Measurements from ENCODE around the gene ZNF185. TPM values are rescaled to one million over a fixed set of nuclear protein-coding genes. Genes with fewer than 3 reads are reported as not detected.
A peak's percentile ranks its signal among the peaks of the same experiment; 100 is the strongest.

The ZNF185 gene
- total RNA-seq, 1 experiment from 2014 or later, result 5.9 TPM

DNA sequence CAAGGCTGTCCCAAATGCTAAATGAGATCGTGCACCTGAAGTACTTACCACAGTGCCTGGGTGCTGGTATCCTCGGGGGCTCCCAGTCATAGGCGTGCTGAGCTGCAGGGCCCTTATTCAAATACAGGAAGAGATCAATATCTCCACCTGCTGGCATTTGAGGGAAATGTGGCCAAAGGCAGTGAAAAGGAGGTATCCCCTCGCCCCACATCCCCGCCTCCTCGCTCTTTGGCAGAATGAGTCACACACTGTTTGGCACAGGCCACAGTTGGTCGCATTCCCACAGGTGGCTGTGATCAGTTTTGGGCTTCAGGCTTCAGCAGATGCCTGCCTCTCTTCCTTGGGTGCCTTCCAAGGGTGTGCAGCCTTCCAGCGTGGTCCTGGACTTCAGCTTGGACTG, 28.4 kb downstream of the ZNF185 start:
- BruUV-seq (replicated peaks), result no TSS peak
- Mint-ChIP-seq H3K27me3 (ENCODE audit: insufficient read depth, unreplicated experiment) (peaks cover 3% of the 10 kb centered on the region), H3K4me3 (ENCODE audit: unreplicated experiment) (no peak overlapping the region)

DNA sequence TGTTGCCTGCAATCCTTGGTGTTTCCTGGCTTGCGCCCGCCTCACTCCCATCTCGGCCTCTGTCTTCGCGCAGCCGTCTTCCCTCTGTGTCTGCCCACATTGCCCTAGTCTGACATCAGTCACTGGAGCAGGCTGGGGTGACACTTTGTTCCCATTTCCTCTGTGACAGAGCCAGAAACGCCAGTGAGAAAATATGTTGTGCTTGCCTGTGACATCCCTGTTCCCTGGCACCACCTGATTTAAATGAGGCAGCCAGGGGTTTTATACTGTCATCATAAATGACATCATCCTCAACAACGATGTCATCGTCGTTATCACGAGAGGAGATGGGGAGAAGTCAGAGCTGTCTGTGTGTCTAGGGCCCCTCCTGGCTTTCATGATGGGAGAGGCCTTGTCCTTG, 29.1 kb downstream of the ZNF185 start:
- CTCF ChIA-PET, result interaction anchor here (1.0 kb wide), 1 partner anchor 25 kb away, joined by 7 read pairs; no protein-coding TSS in a partner anchor
- peaks cover 3% of the 10 kb centered on the region for H3K27me3 Mint-ChIP-seq (ENCODE audit: insufficient read depth, unreplicated experiment)
- no peak overlapping the region for H3K4me3 ChIP-seq (ENCODE audit: low read depth, low read length)

More for the DNA sequence above, 28.4 kb downstream of the ZNF185 start:
- no peaks in the 10 kb centered on the region for H3K9me3 ChIP-seq
- H3K27me3 ChIP-seq (replicated peaks; ENCODE audit: control insufficient read depth, insufficient read depth, low read length), result no peaks in the 10 kb centered on the region
- intact Hi-C loops (cut with micrococcal nuclease; ENCODE audit: unreplicated experiment), result loop anchor here (1.0 to 5.0 kb wide), 2 partner anchors 22 to 94 kb away; partner anchors contain the start of genes CETN2 and NSDHL
- H3K27ac Mint-ChIP-seq (ENCODE audit: unreplicated experiment), result no peak overlapping the region
- no peaks in the 10 kb centered on the region for H3K4me1 ChIP-seq
- H3K9me3 Mint-ChIP-seq (ENCODE audit: unreplicated experiment), result no peaks in the 10 kb centered on the region
- H3K36me3 ChIP-seq (ENCODE audit: control insufficient read depth, insufficient read depth, low read length), result no peaks in the 10 kb centered on the region
- H3K4me3 ChIP-seq (ENCODE audit: low read depth, low read length), result no peak overlapping the region
- ChIA-PET POLR2A (no interaction called here), CTCF (interaction anchor here (0.6 to 1.0 kb wide), 2 partner anchors 20 to 25 kb away, joined by 3 to 7 read pairs; no protein-coding TSS in a partner anchor)
- peak; percentile 53 to 59 for DNase-seq
- H3K36me3 Mint-ChIP-seq (ENCODE audit: insufficient read depth, unreplicated experiment), result no peaks in the 10 kb centered on the region
- H3K4me1 Mint-ChIP-seq (ENCODE audit: low read depth, unreplicated experiment), result no peaks in the 10 kb centered on the region
- TF ChIP-seq, protein P1, sequence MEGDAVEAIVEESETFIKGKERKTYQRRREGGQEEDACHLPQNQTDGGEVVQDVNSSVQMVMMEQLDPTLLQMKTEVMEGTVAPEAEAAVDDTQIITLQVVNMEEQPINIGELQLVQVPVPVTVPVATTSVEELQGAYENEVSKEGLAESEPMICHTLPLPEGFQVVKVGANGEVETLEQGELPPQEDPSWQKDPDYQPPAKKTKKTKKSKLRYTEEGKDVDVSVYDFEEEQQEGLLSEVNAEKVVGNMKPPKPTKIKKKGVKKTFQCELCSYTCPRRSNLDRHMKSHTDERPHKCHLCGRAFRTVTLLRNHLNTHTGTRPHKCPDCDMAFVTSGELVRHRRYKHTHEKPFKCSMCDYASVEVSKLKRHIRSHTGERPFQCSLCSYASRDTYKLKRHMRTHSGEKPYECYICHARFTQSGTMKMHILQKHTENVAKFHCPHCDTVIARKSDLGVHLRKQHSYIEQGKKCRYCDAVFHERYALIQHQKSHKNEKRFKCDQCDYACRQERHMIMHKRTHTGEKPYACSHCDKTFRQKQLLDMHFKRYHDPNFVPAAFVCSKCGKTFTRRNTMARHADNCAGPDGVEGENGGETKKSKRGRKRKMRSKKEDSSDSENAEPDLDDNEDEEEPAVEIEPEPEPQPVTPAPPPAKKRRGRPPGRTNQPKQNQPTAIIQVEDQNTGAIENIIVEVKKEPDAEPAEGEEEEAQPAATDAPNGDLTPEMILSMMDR (IDR thresholded peaks at IDR 0.05; ENCODE audit: insufficient read depth in 1 of 2, low read depth in 1 of 2, low read length in 1 of 2, severe bottlenecking in 1 of 2, unreplicated experiment in 1 of 2), result peak; percentile 36 to 41

DNA sequence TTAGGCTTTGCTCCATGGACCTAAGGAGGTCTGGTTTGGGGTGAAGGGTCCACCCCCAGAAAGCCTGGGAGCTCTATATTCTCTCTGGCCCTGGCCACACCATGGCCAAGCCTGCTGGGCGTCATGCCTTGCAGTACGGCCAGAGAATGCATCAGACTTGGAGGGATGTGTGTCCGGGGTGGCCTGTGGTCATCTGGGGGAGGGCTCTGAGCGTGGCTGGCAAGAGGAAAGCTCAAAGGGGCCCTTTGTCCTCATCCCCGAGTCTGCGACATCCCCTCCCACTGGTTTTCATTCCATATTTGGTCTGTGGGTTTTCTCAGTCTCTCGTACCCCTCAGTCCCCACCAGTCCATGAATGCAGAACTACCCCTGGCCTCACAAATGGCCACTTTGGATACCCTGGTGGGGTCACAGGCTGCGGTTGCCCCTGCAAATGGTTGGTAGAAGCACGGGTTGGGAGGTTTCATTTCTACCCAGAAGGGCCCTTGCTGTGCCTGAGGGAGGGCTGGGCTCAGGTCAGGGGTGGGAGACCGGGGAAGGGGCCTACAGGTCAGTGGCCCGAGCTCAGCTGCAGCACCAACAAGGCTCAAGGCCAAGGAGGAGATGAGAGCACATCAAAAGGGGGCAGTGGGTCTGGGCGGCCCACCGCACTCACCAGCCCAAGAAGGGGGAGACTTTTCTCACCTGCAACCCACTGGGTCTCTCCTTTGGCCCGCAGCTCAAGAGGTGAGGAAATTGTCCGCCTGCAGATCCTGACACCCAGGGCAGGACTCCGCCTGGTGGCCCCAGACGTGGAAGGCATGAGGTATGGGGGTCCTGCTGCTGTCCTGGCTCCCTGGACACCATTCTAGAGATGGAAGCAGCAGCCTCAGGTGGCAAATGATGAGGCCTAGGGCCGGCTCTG, 30.2 kb downstream of the ZNF185 start:
- H3K27me3 Mint-ChIP-seq (ENCODE audit: insufficient read depth, unreplicated experiment), result peaks cover 3% of the 10 kb centered on the region
- DNase-seq, result no peak
- no peak overlapping the region for H3K4me3 ChIP-seq (ENCODE audit: low read depth, low read length)
- intact Hi-C loops (cut with micrococcal nuclease; ENCODE audit: unreplicated experiment), result loop anchor here (5.0 kb wide), 1 partner anchor 96 kb away; the partner anchor contains the start of genes CETN2 and NSDHL
- no peaks in the 10 kb centered on the region for H3K4me1 ChIP-seq
- H3K4me1 Mint-ChIP-seq (ENCODE audit: low read depth, unreplicated experiment), result no peaks in the 10 kb centered on the region
- H3K4me3 Mint-ChIP-seq (ENCODE audit: unreplicated experiment), result no peak overlapping the region
- no peak overlapping the region for H3K27ac Mint-ChIP-seq (ENCODE audit: unreplicated experiment)
- no peaks in the 10 kb centered on the region for H3K9me3 ChIP-seq
- no peaks in the 10 kb centered on the region for H3K27me3 ChIP-seq (replicated peaks; ENCODE audit: control insufficient read depth, insufficient read depth, low read length)
- H3K36me3 Mint-ChIP-seq (ENCODE audit: insufficient read depth, unreplicated experiment), result no peaks in the 10 kb centered on the region
- no peaks in the 10 kb centered on the region for H3K9me3 Mint-ChIP-seq (ENCODE audit: unreplicated experiment)
- H3K36me3 ChIP-seq (ENCODE audit: control insufficient read depth, insufficient read depth, low read length), result no peaks in the 10 kb centered on the region
- BruUV-seq (replicated peaks), result no TSS peak
- ChIA-PET CTCF (no interaction called here), POLR2A (no interaction called here)
- TF ChIP-seq, protein P1 (IDR thresholded peaks at IDR 0.05; ENCODE audit: insufficient read depth in 1 of 2, low read depth in 1 of 2, low read length in 1 of 2, severe bottlenecking in 1 of 2, unreplicated experiment in 1 of 2), result no peak

More for the DNA sequence above, 29.1 kb downstream of the ZNF185 start:
- no peak for DNase-seq
- H3K36me3 ChIP-seq (ENCODE audit: control insufficient read depth, insufficient read depth, low read length), result no peaks in the 10 kb centered on the region
- H3K36me3 Mint-ChIP-seq (ENCODE audit: insufficient read depth, unreplicated experiment), result no peaks in the 10 kb centered on the region
- TF ChIP-seq, protein P1 (IDR thresholded peaks at IDR 0.05; ENCODE audit: insufficient read depth in 1 of 2, low read depth in 1 of 2, low read length in 1 of 2, severe bottlenecking in 1 of 2, unreplicated experiment in 1 of 2), result no peak
- H3K27me3 ChIP-seq (replicated peaks; ENCODE audit: control insufficient read depth, insufficient read depth, low read length), result no peaks in the 10 kb centered on the region
- intact Hi-C loops (cut with micrococcal nuclease; ENCODE audit: unreplicated experiment), result loop anchor here (1.0 to 5.0 kb wide), 2 partner anchors 23 to 95 kb away; partner anchors contain the start of genes CETN2 and NSDHL
- H3K4me3 Mint-ChIP-seq (ENCODE audit: unreplicated experiment), result no peak overlapping the region
- no TSS peak for BruUV-seq (replicated peaks)
- POLR2A ChIA-PET, result no interaction called here
- no peaks in the 10 kb centered on the region for H3K9me3 ChIP-seq
- no peak overlapping the region for H3K27ac Mint-ChIP-seq (ENCODE audit: unreplicated experiment)
- no peaks in the 10 kb centered on the region for H3K4me1 Mint-ChIP-seq (ENCODE audit: low read depth, unreplicated experiment)
- no peaks in the 10 kb centered on the region for H3K4me1 ChIP-seq
- no peaks in the 10 kb centered on the region for H3K9me3 Mint-ChIP-seq (ENCODE audit: unreplicated experiment)

Measured in Caco-2 (cell line).